B cell (primary cell): ENCODE results near the gene PRR16. TPM values are rescaled to one million over a fixed set of nuclear protein-coding genes. Genes with fewer than 3 reads are reported as not detected.

ENCODE experiments used
- ATAC-seq: fragments of 200-7000 bp; cut with Tn5 transposase; one replicate; pipeline ENCODE4 v1.10.0; 2021; ENCODE audit warnings: low read depth, mild to moderate bottlenecking, moderate number of reproducible peaks, moderate library complexity
- CTCF ChIA-PET: fragments of 350-600 bp; sonication (Branson Sonifier 250); formaldehyde crosslinking; loops from one replicate; lab custom pipeline; 2021; ENCODE audit warnings: antibody characterized with exemption, inconsistent platforms; lab: Charles Lee
- POLR2A ChIA-PET: fragments of 350-600 bp; sonication (Branson Sonifier 250); formaldehyde crosslinking; loops from one replicate; lab custom pipeline; 2021; ENCODE audit warnings: antibody characterized with exemption; lab: Charles Lee
- DNase-seq: peaks from one replicate; pipeline ENCODE4 v3.0.0; 2013
- H2AFZ ChIP-seq: 2 replicates; pipeline ENCODE4 v1.6.1; 2012; ENCODE audit warnings: mild to moderate bottlenecking, low read depth, low read length; ENCODE audit not compliant: insufficient read depth, poor library complexity, severe bottlenecking
- H3K27ac ChIP-seq, 2 donors: 1 replicate in 1 of 2; 2 replicates in 1 of 2; pipeline ENCODE4 v1.5.1; 2012 to 2013; ENCODE audit warnings: low read length in 2 of 2, mild to moderate bottlenecking in 2 of 2, moderate library complexity in 1 of 2
- H3K27me3 ChIP-seq, 4 experiments: fragments of 200-600 bp in 1 of 4; sonication (generic) in 1 of 4; replicated peaks in 1 of 4; 1 replicate in 2 of 4; 2 replicates in 2 of 4; pipeline versions ENCODE4 v1.6.1 to v1.7.0; 2013 to 2016; ENCODE audit warnings: low read length in 3 of 4, mild to moderate bottlenecking in 2 of 4, mixed read lengths in 1 of 4, moderate library complexity in 1 of 4; ENCODE audit not compliant: insufficient read depth in 4 of 4, control insufficient read depth in 3 of 4; ENCODE audit errors: control extremely low read depth in 1 of 4
- H3K36me3 ChIP-seq, 2 experiments: replicated peaks in 1 of 2; 1 replicate in 1 of 2; 2 replicates in 1 of 2; pipeline versions ENCODE4 v1.6.1 to v1.7.1; 2013; ENCODE audit warnings: low read length in 1 of 2; ENCODE audit not compliant: insufficient read depth in 2 of 2, control insufficient read depth in 1 of 2; ENCODE audit errors: control extremely low read depth in 1 of 2, extremely low read depth in 1 of 2
- H3K4me1 ChIP-seq, 2 donors: fragments of 200-600 bp in 1 of 2; sonication (generic) in 1 of 2; 1 replicate in 1 of 2; 2 replicates in 1 of 2; pipeline versions ENCODE4 v1.5.1 to v1.6.1; 2013 to 2017; ENCODE audit warnings: low read length in 2 of 2; ENCODE audit not compliant: control insufficient read depth in 2 of 2, insufficient read depth in 2 of 2
- H3K4me2 ChIP-seq: replicated peaks from 2 replicates; pipeline ENCODE3; 2012; ENCODE audit warnings: mild to moderate bottlenecking, low read depth, low read length; ENCODE audit not compliant: poor library complexity, severe bottlenecking
- H3K4me3 ChIP-seq, 5 experiments: fragments of 200-600 bp in 1 of 5; sonication (generic) in 1 of 5; 1 replicate in 3 of 5; 2 replicates in 2 of 5; pipeline versions ENCODE4 v1.5.1 to v1.7.0; 2011 to 2016; ENCODE audit warnings: low read length in 4 of 5, mild to moderate bottlenecking in 4 of 5, low read depth in 2 of 5, control low read depth in 1 of 5, moderate library complexity in 1 of 5; ENCODE audit not compliant: insufficient read depth in 1 of 5; ENCODE audit errors: control extremely low read depth in 1 of 5, extremely low read depth in 1 of 5
- H3K79me2 ChIP-seq: fragments of 200-600 bp; sonication (generic); one replicate; pipeline ENCODE4 v1.6.0; 2016; ENCODE audit warnings: low read length; ENCODE audit not compliant: control insufficient read depth, insufficient read depth
- H3K9ac ChIP-seq: fragments of 200-600 bp; sonication (generic); 2 replicates; pipeline ENCODE4 v1.6.1; 2017; ENCODE audit warnings: mild to moderate bottlenecking, low read length, moderate library complexity
- H3K9me3 ChIP-seq, 3 donors: one replicate each; pipeline versions ENCODE4 v1.6.1 to v1.7.1; 2013; ENCODE audit warnings: low read length in 2 of 3; ENCODE audit not compliant: control insufficient read depth in 2 of 3, insufficient read depth in 1 of 3; ENCODE audit errors: control extremely low read depth in 1 of 3
- H4K20me1 ChIP-seq: 2 replicates; pipeline ENCODE4 v1.6.0; 2012; ENCODE audit warnings: mild to moderate bottlenecking, low read length; ENCODE audit not compliant: insufficient read depth, control insufficient read depth, poor library complexity, severe bottlenecking
- H3K27ac Mint-ChIP-seq: one replicate; pipeline ENCODE4 v1.8.0; 2021; ENCODE audit warnings: mixed read lengths
- H3K27me3 Mint-ChIP-seq: one replicate; pipeline ENCODE4 v1.8.0; 2021; ENCODE audit warnings: mixed read lengths
- H3K4me1 Mint-ChIP-seq: one replicate; pipeline ENCODE4 v1.8.0; 2021; ENCODE audit warnings: mixed read lengths
- H3K4me3 Mint-ChIP-seq: one replicate; pipeline ENCODE4 v1.8.0; 2021; ENCODE audit warnings: mixed read lengths
- H3K9me3 Mint-ChIP-seq: one replicate; pipeline ENCODE4 v1.8.0; 2022; ENCODE audit warnings: mixed read lengths; ENCODE audit not compliant: insufficient read depth
- CTCF ChIP-seq: fragments of 200-600 bp; IDR thresholded peaks from one replicate; pipeline ENCODE4 v1.8.0; 2022; ENCODE audit warnings: antibody characterized with exemption, mild to moderate bottlenecking
- EZH2 ChIP-seq: IDR thresholded peaks from 2 replicates; pipeline ENCODE4 v1.6.1; 2012; ENCODE audit warnings: borderline replicate concordance, low read depth, mild to moderate bottlenecking, moderate library complexity, low read length; ENCODE audit not compliant: insufficient read depth, poor library complexity, severe bottlenecking
- WGBS: methylation state at CpG from one replicate; pipeline ENCODE4 v1.1.5; 2013; ENCODE audit warnings: missing lambda C conversion rate; ENCODE audit not compliant: insufficient coverage; 5-methylcytosine and 5-hydroxymethylcytosine counted together
- intact Hi-C: fragments of 100-400 bp; cut with micrococcal nuclease; formaldehyde crosslinking; loops from one replicate; pipeline ENCODE4 v1.10.0; 2022
- polyA plus RNA-seq: library from polyadenylated mRNA; depleted of rRNA; stranded (reverse); fragments of >200 nt; gene quantifications from 2 replicates; pipeline ENCODE4 v1.2.3, GENCODE V29; 2012
- total RNA-seq, 2 donors: library from RNA; stranded (reverse); fragments of 120-200 nt in 1 of 2; gene quantifications; 1 replicate in 1 of 2; 2 replicates in 1 of 2; pipeline versions ENCODE4 v1.2.3 to v1.2.4, GENCODE V29; 2013 to 2022

The PRR16 gene
- total and polyA plus RNA-seq, 2 donors (not counting 1 experiment from before 2014, with no cell fraction given), result 0.16 TPM; not detected in 1

- no peaks in the 10 kb centered on the region for H3K27me3 Mint-ChIP-seq
Measured at GRCh38 chr5:120545007-120545406, 80.9 kb downstream of the PRR16 start.

GRCh38 chr5:120545951-120546350 lies 81.9 kb downstream of the PRR16 start:
- Histone ChIP-seq H2AFZ (no peak overlapping the region), H4K20me1 (no peaks in the 10 kb centered on the region), H3K4me2 (no peak overlapping the region), H3K27me3 (no peaks in the 10 kb centered on the region), H3K4me1 (no peaks in the 10 kb centered on the region), H3K36me3 (no peaks in the 10 kb centered on the region), H3K27ac (no peak overlapping the region), H3K79me2 (no peaks in the 10 kb centered on the region), H3K9me3 (no peaks in the 10 kb centered on the region), H3K4me3 (no peak overlapping the region), H3K9ac (no peak overlapping the region)
- CTCF ChIA-PET, result no interaction called here
- Mint-ChIP-seq H3K4me3 (no peak overlapping the region), H3K27ac (no peak overlapping the region), H3K27me3 (no peaks in the 10 kb centered on the region), H3K9me3 (no peaks in the 10 kb centered on the region), H3K4me1 (no peaks in the 10 kb centered on the region)
- no peak for DNase-seq
- TF ChIP-seq EZH2 (no peak), CTCF (no peak)
- ATAC-seq, result no peak
- intact Hi-C loops, result no loop called here
- POLR2A ChIA-PET, result no interaction called here
- WGBS, result no CpG with 5 or more reads among the region's 3 CpGs

More at GRCh38 chr5:120545007-120545406, 80.9 kb downstream of the PRR16 start:
- H3K9me3 ChIP-seq, result no peaks in the 10 kb centered on the region
- H2AFZ ChIP-seq, result no peak overlapping the region
- no peak for TF ChIP-seq EZH2
- no peak for TF ChIP-seq CTCF
- no peak overlapping the region for H3K9ac ChIP-seq
- no peaks in the 10 kb centered on the region for H3K36me3 ChIP-seq
- H3K79me2 ChIP-seq, result no peaks in the 10 kb centered on the region
- POLR2A ChIA-PET, result no interaction called here
- H3K9me3 Mint-ChIP-seq, result no peaks in the 10 kb centered on the region
- intact Hi-C loops, result no loop called here
- no peak overlapping the region for H3K4me2 ChIP-seq
- H3K4me1 Mint-ChIP-seq, result no peaks in the 10 kb centered on the region
- H3K27me3 ChIP-seq, result no peaks in the 10 kb centered on the region
- no peaks in the 10 kb centered on the region for H3K4me1 ChIP-seq
- CTCF ChIA-PET, result no interaction called here
- H4K20me1 ChIP-seq, result no peaks in the 10 kb centered on the region
- no peak for DNase-seq
- H3K27ac ChIP-seq, result no peak overlapping the region
- no peak overlapping the region for H3K4me3 ChIP-seq
- H3K4me3 Mint-ChIP-seq, result no peak overlapping the region
- WGBS, result no CpG with 5 or more reads among the region's 3 CpGs
- no peak overlapping the region for H3K27ac Mint-ChIP-seq
- no peak for ATAC-seq
